Left ventricle myocardium inferior (tissue), 1 donor: Measurements from ENCODE around the gene MTUS2. TPM values are rescaled to one million over a fixed set of nuclear protein-coding genes. Genes with fewer than 3 reads are reported as not detected.

Experiments used
- DNase-seq: peaks from one replicate; pipeline ENCODE4 v3.0.0-alpha.2; 2020
- H3K27ac ChIP-seq: fragments of 200-600 bp; replicated peaks from 2 replicates; pipeline ENCODE4 v1.8.0; 2021
- H3K27me3 ChIP-seq: fragments of 200-600 bp; 2 replicates; pipeline ENCODE4 v1.8.0; 2021; ENCODE audit warnings: low read depth
- H3K36me3 ChIP-seq: fragments of 200-600 bp; 2 replicates; pipeline ENCODE4 v1.8.0; 2021
- H3K4me1 ChIP-seq: fragments of 200-600 bp; 2 replicates; pipeline ENCODE4 v1.8.0; 2021
- H3K4me3 ChIP-seq: fragments of 200-600 bp; 2 replicates; pipeline ENCODE4 v1.8.0; 2021; ENCODE audit warnings: mild to moderate bottlenecking, moderate library complexity
- H3K9me3 ChIP-seq: fragments of 200-600 bp; replicated peaks from 2 replicates; pipeline ENCODE4 v1.8.0; 2021
- CTCF ChIP-seq: fragments of 200-600 bp; IDR thresholded peaks from 2 replicates; pipeline ENCODE4 v1.8.0; 2021; ENCODE audit warnings: antibody characterized with exemption, mild to moderate bottlenecking, borderline replicate concordance
- intact Hi-C: fragments of 100-400 bp; cut with micrococcal nuclease; formaldehyde crosslinking; loops from one replicate; pipeline ENCODE4 v1.11.0; 2022
- total RNA-seq: library from RNA; stranded (reverse); fragmentation: NEBNext Ultra II Directional; extraction: Animal tissue kit (Norgen Biotek cat#: 25700); gene quantifications from one replicate; pipeline ENCODE4 v1.2.1, GENCODE V29; 2021
- donor health status: DM: no; HTN: yes; CAD: no; lungs with severe emphysema.

The MTUS2 gene
- total RNA-seq, 1 donor from 2014 or later: 101 TPM

- DNase-seq: no peak
- Histone ChIP-seq H3K27me3 (no peaks in the 10 kb centered on the region), H3K4me1 (no peaks in the 10 kb centered on the region), H3K9me3 (no peaks in the 10 kb centered on the region), H3K36me3 (peaks cover 11% of the 10 kb centered on the region), H3K27ac (no peak overlapping the region), H3K4me3 (no peak overlapping the region)
- no peak for TF ChIP-seq CTCF
- intact Hi-C loops: no loop called here
These were observed 730.4 kb downstream of the MTUS2 start for GRCh38 chr13:29550430-29550988.

- Histone ChIP-seq H3K4me3 (no peak overlapping the region), H3K9me3 (no peaks in the 10 kb centered on the region), H3K4me1 (no peaks in the 10 kb centered on the region), H3K27me3 (no peaks in the 10 kb centered on the region), H3K27ac (no peak overlapping the region), H3K36me3 (peaks cover 11% of the 10 kb centered on the region)
- no peak for DNase-seq
- no peak for TF ChIP-seq CTCF
- intact Hi-C loops: no loop called here
These were observed 731.1 kb downstream of the MTUS2 start for GRCh38 chr13:29551214-29551613.

Other genes starting within 250 kb of the MTUS2 start
- 101 TPM for gene POMP, start 161.2 kb upstream of the MTUS2 start, total RNA-seq
- gene SLC46A3, start 101.4 kb upstream of the MTUS2 start, total RNA-seq: 16.7 TPM